Heart left ventricle (tissue), 16 donors: ENCODE measurements around the gene CETP. TPM values are rescaled to one million over a fixed set of nuclear protein-coding genes. Genes with fewer than 3 reads are reported as not detected.

Experiments
- ATAC-seq, 4 donors: fragments of 200-7000 bp; cut with Tn5 transposase; one replicate each; pipeline ENCODE4 v1.9.1; 2020 to 2022; ENCODE audit warnings: moderate library complexity in 4 of 4, mild to moderate bottlenecking in 3 of 4, moderate number of reproducible peaks in 1 of 4
- DNase-seq, 5 donors: peaks; one replicate each; pipeline ENCODE4 v3.0.0-alpha.2; 2020
- H3K27ac ChIP-seq, 12 donors: fragments of 200-600 bp; sonication (generic) in 4 of 12; one replicate each; pipeline versions ENCODE4 v1.5.0 to v1.8.0; 2016 to 2022; ENCODE audit warnings: mild to moderate bottlenecking in 2 of 12
- H3K27me3 ChIP-seq, 9 donors: fragments of 200-600 bp; sonication (generic) in 2 of 9; one replicate each; pipeline versions ENCODE4 v1.5.1 to v1.8.0; 2016 to 2022; ENCODE audit warnings: mild to moderate bottlenecking in 3 of 9
- H3K36me3 ChIP-seq, 9 donors: fragments of 200-600 bp; sonication (generic) in 2 of 9; one replicate each; pipeline versions ENCODE4 v1.5.0 to v1.8.0; 2018 to 2022; ENCODE audit warnings: mild to moderate bottlenecking in 2 of 9
- H3K4me1 ChIP-seq, 12 donors: fragments of 200-600 bp; sonication (generic) in 4 of 12; one replicate each; pipeline versions ENCODE4 v1.5.0 to v1.8.0; 2016 to 2022; ENCODE audit warnings: mild to moderate bottlenecking in 3 of 12
- H3K4me3 ChIP-seq, 12 donors: fragments of 200-600 bp; sonication (generic) in 4 of 12; one replicate each; pipeline versions ENCODE4 v1.5.0 to v1.8.0; 2017 to 2022; ENCODE audit warnings: mild to moderate bottlenecking in 9 of 12, moderate library complexity in 4 of 12
- H3K9me3 ChIP-seq, 12 donors: fragments of 200-600 bp; sonication (generic) in 4 of 12; one replicate each; pipeline versions ENCODE4 v1.5.0 to v1.8.0; 2016 to 2022; ENCODE audit warnings: mild to moderate bottlenecking in 1 of 12
- CTCF ChIP-seq, 12 donors: fragments of 200-600 bp; sonication (generic) in 4 of 12; IDR thresholded peaks; one replicate each; pipeline versions ENCODE4 v1.5.0 to v1.8.0; 2018 to 2022; ENCODE audit warnings: antibody characterized with exemption in 12 of 12, mild to moderate bottlenecking in 5 of 12
- POLR2A ChIP-seq, 2 donors: fragments of 450-650 bp; IDR thresholded peaks; one replicate each; pipeline ENCODE4 v1.6.1; 2017; ENCODE audit warnings: antibody characterized with exemption in 2 of 2, mild to moderate bottlenecking in 2 of 2, moderate library complexity in 2 of 2
- WGBS, 4 donors: extraction: QIAGEN DNeasy Blood & Tissue Kit in 2 of 4; methylation state at CpG; one replicate each; pipeline versions ENCODE4 v1.1.5 to v1.1.7; 2013 to 2018; 5-methylcytosine and 5-hydroxymethylcytosine counted together
- intact Hi-C, 10 donors: fragments of 100-400 bp; cut with DNase I; formaldehyde crosslinking; loops; one replicate each; pipeline versions ENCODE4 v1.11.1 to v1.14.2; 2022
- polyA plus RNA-seq, 2 donors: library from polyadenylated mRNA; stranded (reverse); fragments of 200-250 nt; gene quantifications; one replicate each; pipeline ENCODE4 v1.2.3, GENCODE V29; 2013
- total RNA-seq, 9 donors: library from RNA; depleted of rRNA in 2 of 9; stranded (reverse); fragments of >200 nt in 2 of 9; fragmentation: NEBNext Ultra II Directional in 3 of 9; extraction: Animal tissue kit (Norgen Biotek cat#: 25700) in 3 of 9; gene quantifications; one replicate each; pipeline versions ENCODE4 v1.1.0 to v1.2.4, GENCODE V29; 2016 to 2023
- donor health status: ischemic (EF 13 %, LVEDD 7.1; RV severe dilation, severe dysfunction).
- donor health status: healthy with polysubstance abuse.
- donor health status: DM: no; HTN: yes; CAD: no.
- donor health status: DM: no; HTN: no; CAD: no.
- donor health status: ischemic (EF 25% LVEDD 6.9; RV normal size, moderate dysfunction).
- donor health status: ischemic (EF 25% LVEDD 5.7; RV mildly dilated, moderate dysfunction).
- donor health status: healthy.
- donor health status: DM: yes; HTN: yes; CAD: no.
- donor health status: ischemic (EF 35%, LVEDD 5.7; RV mildly dilated, moderate dysfunction).
- donor health status: nonischemic (EF 11% LVEDD 7.7; RV severe dilation, severe dysfunction).
- donor health status: DM: yes; HTN: yes; CAD: no.
- donor health status: PGD.
- donor health status: ischemic (EF 29% LVEDD 5.4; RV normal size, mild dysfunction).
- donor health status: nonischemic (EF 23%, LVEDD 6.1; RV moderate dilation, normal function).

The CETP gene
- total and polyA plus RNA-seq, 11 donors, result 0.23 to 3.1 (median 0.31) TPM; not detected in 3

DNA sequence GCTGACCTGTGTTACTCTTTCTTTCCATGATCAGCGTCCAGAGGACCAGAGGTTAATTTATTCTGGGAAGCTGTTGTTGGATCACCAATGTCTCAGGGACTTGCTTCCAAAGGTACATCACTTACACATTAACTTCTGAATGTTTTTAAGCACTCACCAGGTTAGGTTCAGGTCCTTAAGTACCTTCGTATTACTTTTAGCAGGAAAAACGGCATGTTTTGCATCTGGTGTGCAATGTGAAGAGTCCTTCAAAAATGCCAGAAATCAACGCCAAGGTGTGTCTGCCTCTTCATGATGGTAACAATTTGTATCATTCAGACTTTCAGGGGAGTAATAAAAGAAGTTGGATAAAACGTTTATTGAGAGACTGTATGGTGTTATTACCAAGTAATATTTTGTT is 26.5 kb upstream of the CETP start:
- WGBS, 4 donors, result 25 to 42% (median 28%) methylated on average over 5 of the region's 5 CpGs
- peak overlapping the region in 4 of 12 donors; percentile 7 to 100 (median 99) for H3K27ac ChIP-seq
- no peak for DNase-seq
- no peak for ATAC-seq
- intact Hi-C loops, result loop anchor here in 2 of 10 donors (10.0 kb wide), 1 partner anchor 70 kb away; the partner anchor contains the start of gene SLC12A3 (in 2 of the 2)
- no peaks in the 10 kb centered on the region for H3K27me3 ChIP-seq
- H3K9me3 ChIP-seq, result no peaks in the 10 kb centered on the region
- H3K4me3 ChIP-seq, result peak overlapping the region in 10 of 12 donors; percentile 64 to 100 (median 92)
- peaks cover 0 to 65% (median 52%) of the 10 kb centered on the region in 9 donors for H3K36me3 ChIP-seq
- peaks cover 0 to 71% (median 48%) of the 10 kb centered on the region in 12 donors for H3K4me1 ChIP-seq
- TF ChIP-seq CTCF (IDR thresholded peaks at IDR 0.05), result no peak
- TF ChIP-seq POLR2A (IDR thresholded peaks at IDR 0.05), result no peak

- peaks cover 0 to 67% (median 44%) of the 10 kb centered on the region in 12 donors for H3K4me1 ChIP-seq
- peak overlapping the region in 2 of 12 donors; percentile 3 to 4 for H3K27ac ChIP-seq
- WGBS, 4 donors, result 56 to 64% (median 61%) methylated on average over 5 of the region's 5 CpGs
- peaks cover 0 to 78% (median 65%) of the 10 kb centered on the region in 9 donors for H3K36me3 ChIP-seq
- no peaks in the 10 kb centered on the region for H3K27me3 ChIP-seq
- ATAC-seq (no peak), DNase-seq (no peak)
- H3K4me3 ChIP-seq, result peak overlapping the region in 3 of 12 donors; percentile 0 to 100 (median 1)
- no peak for TF ChIP-seq POLR2A (IDR thresholded peaks at IDR 0.05)
- TF ChIP-seq CTCF (IDR thresholded peaks at IDR 0.05), result no peak
- intact Hi-C loops, result loop anchor here in 2 of 10 donors (10.0 kb wide), 1 partner anchor 72 kb away; the partner anchor contains the start of gene SLC12A3 (in 2 of the 2)
- H3K9me3 ChIP-seq, result no peaks in the 10 kb centered on the region
These were observed 25.3 kb upstream of the CETP start for GRCh38 chr16:56936491-56936890.

- Histone ChIP-seq H3K4me3 (no peak overlapping the region), H3K36me3 (peaks cover 0 to 82% (median 70%) of the 10 kb centered on the region in 9 donors), H3K4me1 (peaks cover 0 to 66% (median 43%) of the 10 kb centered on the region in 12 donors), H3K9me3 (no peaks in the 10 kb centered on the region), H3K27ac (peak overlapping the region in 1 of 12 donors; percentile 4), H3K27me3 (no peaks in the 10 kb centered on the region)
- TF ChIP-seq POLR2A (IDR thresholded peaks at IDR 0.05) (no peak), CTCF (IDR thresholded peaks at IDR 0.05) (no peak)
- ATAC-seq, result no peak
- no peak for DNase-seq
- intact Hi-C loops, result loop anchor here in 2 of 10 donors (10.0 kb wide), 1 partner anchor 72 kb away; the partner anchor contains the start of gene SLC12A3 (in 2 of the 2)
- 69 to 85% (median 75%) methylated on average over 5 of the region's 5 CpGs for WGBS, 4 donors
These were observed 24.8 kb upstream of the CETP start for GRCh38 chr16:56936950-56937349.

DNA sequence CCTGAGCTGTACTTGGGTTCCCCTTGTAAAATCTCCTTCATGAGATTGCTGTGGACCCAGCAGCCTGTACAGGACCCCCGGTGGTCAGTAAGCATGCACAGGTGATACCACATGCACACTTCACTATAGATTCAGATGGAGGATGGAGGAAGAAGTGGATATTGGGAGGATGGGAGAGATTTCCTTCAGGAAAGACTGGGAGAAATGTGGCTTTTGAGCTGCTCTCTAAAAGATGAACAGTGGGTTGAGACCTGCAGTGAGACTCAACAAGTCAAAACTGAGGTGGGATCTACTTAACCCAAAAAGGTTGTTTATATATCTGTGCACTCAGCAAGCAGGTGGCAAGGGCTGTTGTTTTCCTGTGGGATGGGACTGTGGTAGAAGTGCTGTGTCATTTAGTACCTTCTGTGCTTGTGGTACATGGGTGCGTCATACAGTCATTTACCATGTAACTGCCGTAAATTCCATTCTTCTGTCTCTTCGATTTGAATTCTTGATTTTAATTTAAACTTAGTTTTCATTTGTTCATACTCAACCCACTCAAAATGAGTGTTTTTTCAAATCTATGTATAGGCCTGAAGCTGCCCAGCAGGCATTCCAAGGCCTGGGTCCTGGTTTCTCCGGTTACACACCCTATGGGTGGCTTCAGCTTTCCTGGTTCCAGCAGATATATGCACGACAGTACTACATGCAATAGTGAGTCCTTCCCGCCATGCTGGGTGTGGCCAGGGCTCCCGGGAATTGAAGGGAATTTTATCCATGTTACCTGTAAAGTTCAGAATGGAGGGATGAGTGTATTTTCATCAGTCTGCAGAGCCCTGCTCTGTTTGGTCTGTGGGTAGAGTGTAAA is 22.9 kb upstream of the CETP start:
- Histone ChIP-seq H3K4me3 (no peak overlapping the region), H3K4me1 (peaks cover 0 to 61% (median 41%) of the 10 kb centered on the region in 12 donors), H3K27me3 (no peaks in the 10 kb centered on the region), H3K27ac (peak overlapping the region in 1 of 12 donors; percentile 45), H3K36me3 (peaks cover 0 to 100% (median 89%) of the 10 kb centered on the region in 9 donors), H3K9me3 (no peaks in the 10 kb centered on the region)
- intact Hi-C loops, result loop anchor here in 2 of 10 donors (10.0 kb wide), 1 partner anchor 74 kb away; the partner anchor contains the start of gene SLC12A3 (in 2 of the 2)
- DNase-seq, result no peak
- TF ChIP-seq CTCF (IDR thresholded peaks at IDR 0.05) (no peak), POLR2A (IDR thresholded peaks at IDR 0.05) (no peak)
- WGBS, 4 donors, result 82 to 84% (median 82%) methylated on average over 8 of the region's 8 CpGs
- ATAC-seq, result peak in 1 of 4 donors; percentile 19
